ENCODE results near the gene DIS3L2.

The DIS3L2 gene

DNA sequence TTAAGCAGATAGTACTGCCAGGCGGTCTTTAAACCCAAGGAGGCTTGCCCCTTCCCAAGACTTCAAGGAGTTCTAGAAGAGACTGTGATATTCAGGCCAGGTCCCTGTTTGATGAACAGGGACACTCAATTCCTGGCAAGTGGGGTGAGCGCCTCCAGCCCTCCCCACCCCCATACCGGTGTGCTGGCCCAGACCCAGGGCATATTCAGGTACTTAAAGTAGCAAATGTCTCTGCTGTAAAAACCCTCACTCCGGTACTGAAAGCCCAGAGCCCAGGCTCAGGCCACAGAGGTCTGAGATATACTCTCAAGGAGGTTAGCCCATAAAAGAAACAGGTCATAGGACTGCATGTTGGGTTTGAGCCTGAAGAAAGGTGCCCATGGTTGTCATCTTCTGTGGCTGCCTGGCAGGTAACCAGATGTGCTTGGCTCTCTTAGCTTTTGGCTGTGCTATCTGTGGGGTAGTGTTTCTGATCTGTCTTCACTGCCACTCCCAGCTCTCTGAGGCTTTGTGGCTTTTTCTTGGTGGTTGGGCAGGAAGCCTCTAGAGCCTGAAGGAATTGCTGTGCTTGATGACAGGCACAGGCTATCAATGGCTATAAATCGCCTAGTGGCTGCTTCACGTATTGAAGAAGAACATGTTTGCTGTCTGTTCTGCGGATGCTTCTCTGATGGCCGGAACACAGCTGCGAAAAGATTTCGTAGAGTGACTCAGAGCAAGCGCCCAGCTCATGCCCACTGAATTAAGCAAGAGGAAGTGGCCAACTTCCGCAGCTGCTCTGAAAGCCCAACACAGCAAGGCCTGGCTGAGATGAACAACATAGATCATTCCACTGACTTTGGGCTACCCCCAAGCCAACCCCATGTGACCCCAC lies 353.8 kb downstream of the DIS3L2 start:
- in situ Hi-C loops (cut with MboI; ENCODE audit: low sequenced_read_pairs), result no loop called here

DNA sequence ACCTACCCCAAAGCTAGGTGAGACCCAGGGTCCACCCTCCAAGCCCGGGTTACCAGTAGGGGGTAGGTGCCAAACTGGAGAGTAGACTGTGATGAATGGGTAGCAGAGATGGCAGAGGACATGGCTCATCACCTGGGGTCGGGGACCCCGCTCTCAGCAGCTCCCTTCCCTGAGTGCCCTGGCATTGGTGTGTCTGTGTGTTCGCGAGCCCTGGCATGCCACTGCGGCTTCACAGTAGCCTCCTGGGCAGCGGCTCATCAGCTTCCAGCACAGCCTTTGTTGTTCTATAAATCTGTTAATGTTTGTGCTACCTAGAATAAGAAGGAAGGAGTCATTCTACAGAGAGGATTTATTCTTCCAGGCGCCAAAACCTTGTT lies 354.4 kb downstream of the DIS3L2 start:
- in situ Hi-C loops (cut with MboI; ENCODE audit: low sequenced_read_pairs), result no loop called here

DNA sequence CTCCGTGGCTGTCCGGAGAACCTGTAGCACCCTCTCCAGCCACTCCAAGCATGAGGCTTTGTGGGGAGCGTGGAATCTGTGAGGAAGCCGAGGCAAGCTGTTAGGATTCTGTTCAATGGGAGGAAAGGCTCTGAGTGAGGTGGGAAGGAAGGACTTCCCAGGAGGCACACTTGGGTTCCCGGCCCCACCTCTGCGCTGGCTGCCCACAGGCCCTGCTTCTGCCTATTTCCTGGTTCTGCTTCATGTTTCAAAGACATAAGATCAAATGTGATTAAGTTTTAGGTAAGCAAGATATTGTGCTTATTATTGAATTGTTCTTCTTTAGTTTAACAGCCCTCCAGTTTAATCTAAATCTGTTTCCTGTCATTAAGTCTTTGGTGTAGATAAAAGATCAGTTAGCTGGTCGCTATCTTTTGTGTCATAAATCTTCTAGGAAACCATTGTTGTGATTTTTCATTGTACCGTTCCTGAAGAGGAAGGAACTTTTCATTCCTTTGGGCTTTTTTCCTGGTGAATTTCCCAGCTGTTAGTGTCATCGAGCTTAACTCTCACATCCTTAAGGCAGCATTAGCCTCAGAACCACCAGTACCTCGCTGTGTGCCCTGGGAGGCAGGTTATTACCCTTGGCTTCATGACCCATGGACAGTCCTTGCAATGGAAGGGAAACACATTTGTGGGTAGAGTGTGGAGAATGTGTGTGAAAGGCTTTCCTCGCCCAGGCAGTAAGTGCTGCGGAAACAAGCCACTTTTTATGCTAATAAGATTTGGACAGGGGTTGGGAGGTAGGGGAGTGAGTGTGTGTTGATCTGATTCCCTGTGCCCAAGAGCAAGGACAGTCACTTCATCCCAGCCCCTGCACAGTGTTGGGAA lies 355.2 kb downstream of the DIS3L2 start:
- in situ Hi-C loops (cut with MboI; ENCODE audit: low sequenced_read_pairs), result no loop called here

DNA sequence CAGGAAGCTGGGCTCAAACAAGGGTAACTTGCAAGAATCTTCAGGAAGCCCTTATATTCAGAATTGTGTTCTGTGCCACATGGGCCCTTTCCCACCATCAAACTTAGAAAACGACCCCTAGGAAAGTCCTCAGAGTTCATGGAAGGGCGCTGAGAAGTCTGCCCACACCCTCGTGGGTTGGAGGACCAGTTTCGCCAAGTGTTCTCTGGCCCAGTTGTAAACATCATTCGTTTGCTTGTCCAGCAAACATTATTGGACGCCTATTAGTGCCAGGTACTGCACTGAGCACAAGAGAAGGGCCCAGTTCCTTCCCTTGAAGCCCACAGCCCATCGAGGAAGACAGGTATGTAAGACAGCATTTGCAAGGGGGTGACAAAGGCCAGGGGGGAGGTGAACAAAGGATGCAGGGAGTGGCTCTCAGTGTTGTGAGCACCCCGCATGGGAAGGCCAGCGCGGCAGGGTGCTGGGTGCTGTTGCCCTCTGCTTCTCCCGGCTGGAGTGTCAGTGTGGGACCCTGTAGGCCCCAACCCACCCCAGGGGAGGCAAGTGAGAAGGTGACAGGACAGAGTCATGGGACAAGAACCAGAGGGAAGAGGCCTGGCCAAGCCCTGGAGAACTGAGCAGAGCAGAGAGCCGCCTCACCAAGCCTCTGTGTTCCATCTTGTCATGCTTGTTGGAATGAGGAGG lies 356.8 kb downstream of the DIS3L2 start:
- in situ Hi-C loops (cut with MboI; ENCODE audit: low sequenced_read_pairs), result no loop called here

DNA sequence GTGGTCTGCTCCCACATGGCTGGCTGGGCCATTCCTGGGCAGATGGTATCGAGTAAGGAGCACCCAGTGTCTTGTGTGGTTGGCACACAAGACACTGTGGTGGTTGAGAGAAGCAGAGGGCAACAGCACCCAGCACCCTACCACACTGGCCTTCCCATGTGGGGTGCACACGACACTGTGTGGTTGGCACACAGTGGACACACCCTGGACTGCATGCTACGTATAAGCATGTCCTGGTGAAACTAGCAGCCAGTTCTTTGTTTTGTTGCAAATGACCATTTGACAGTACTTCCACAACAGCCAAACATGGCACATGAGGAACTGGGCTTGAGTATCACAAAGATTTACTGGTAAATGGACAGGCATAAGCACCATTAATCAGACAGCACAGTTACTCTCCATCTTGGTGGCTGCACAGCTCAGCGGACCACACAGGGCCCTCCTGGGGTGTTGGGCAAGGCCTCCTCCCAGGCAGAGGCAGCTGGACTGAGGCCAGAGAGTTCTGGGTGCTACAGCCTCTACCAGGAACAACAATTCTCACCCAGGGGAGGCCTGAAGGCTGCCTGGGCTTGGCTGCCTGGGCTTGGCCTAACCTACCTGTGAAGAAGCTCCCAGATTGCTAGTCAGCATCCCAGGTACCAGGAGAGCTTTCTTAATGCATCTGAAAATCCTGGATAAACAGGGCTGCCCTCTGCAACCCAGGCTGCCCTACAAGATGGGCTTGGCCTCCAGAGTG lies 357.7 kb downstream of the DIS3L2 start:
- in situ Hi-C loops (cut with MboI; ENCODE audit: low sequenced_read_pairs), result no loop called here

DNA sequence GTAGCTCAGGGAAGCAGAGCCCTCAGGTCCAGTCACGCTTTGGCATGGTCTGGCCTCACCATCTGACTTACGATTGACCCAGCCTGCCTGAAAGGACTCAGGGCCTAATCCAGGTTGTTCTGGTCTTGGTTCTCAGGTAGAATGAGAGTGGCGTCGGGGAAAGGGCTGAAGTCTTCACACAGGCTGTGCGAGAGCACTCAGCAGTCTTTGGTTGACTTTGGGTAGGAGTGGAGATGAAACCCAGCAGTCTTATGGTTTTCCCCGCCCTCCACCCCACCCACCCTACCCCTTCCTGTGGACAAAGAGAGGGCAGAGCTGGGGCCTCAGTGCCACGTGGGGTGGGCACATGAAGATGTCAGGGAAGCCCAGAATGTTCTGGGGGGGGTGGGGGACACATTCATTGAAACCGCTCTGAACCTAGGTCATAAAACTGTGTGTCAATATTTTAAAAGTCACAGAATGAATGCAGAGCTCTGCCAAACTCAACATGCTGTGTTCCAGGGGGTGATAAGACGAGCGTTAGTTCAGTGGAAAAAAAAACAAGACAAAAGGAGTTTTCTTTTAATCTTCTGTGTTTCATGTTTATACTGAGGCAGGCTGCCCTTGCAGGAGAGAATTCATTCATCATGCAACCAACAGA lies 358.4 kb downstream of the DIS3L2 start:
- in situ Hi-C loops (cut with MboI; ENCODE audit: low sequenced_read_pairs), result loop anchor here (10.0 kb wide), 1 partner anchor 415 kb away; no protein-coding TSS in a partner anchor

DNA sequence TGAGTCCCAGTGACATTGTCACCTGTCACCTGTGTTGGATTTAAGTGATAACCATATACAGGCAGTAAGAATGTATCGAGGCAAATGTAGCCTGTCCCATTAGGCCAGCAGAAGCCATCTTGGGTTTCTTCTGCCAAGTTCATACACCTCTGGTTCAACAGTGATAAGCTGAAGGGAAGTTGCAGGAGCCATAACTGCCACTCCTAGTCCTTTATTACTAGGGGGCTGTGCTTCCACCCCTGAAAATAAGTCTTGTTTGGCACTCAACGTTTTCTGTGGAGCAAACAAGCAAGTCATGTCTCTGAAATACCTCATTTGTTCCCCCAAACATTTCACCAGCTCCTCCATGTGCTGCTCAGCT lies 358.9 kb downstream of the DIS3L2 start:
- in situ Hi-C loops (cut with MboI; ENCODE audit: low sequenced_read_pairs), result loop anchor here (10.0 kb wide), 1 partner anchor 416 kb away; no protein-coding TSS in a partner anchor

DNA sequence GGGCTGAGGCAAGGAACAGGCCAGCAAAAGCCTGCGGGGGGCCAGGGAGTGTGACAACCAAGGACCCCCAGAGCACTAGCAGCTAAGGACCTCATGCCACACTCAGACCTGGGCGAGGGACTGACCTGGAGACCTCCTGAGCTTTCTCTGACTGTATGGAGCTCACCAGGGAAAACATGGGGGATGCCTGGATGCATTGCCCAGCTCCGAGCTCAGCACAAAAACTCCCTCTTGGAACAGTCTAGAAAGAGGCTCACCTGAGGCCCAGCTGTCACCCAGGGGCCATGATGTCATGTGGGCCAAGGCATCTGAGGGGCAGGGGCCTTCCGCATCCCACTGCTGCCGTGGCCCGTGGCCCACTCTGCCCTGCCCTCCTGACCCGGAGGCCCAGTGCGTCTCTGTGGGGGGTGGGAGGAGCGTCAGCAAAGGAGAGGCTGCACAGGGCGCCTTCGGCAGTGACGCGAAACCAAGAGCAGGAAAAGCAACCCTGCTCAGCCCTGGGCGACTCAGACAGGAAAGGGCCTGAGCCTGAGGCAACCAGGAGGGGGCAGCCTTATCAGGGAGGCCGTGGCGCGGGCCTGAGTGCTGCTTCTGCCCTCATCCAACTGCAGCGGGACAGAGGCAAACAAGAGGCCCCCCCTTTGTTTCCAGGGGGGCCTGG lies 359.8 kb downstream of the DIS3L2 start:
- in situ Hi-C loops (cut with MboI; ENCODE audit: low sequenced_read_pairs), result loop anchor here (10.0 kb wide), 1 partner anchor 416 kb away; no protein-coding TSS in a partner anchor

DNA sequence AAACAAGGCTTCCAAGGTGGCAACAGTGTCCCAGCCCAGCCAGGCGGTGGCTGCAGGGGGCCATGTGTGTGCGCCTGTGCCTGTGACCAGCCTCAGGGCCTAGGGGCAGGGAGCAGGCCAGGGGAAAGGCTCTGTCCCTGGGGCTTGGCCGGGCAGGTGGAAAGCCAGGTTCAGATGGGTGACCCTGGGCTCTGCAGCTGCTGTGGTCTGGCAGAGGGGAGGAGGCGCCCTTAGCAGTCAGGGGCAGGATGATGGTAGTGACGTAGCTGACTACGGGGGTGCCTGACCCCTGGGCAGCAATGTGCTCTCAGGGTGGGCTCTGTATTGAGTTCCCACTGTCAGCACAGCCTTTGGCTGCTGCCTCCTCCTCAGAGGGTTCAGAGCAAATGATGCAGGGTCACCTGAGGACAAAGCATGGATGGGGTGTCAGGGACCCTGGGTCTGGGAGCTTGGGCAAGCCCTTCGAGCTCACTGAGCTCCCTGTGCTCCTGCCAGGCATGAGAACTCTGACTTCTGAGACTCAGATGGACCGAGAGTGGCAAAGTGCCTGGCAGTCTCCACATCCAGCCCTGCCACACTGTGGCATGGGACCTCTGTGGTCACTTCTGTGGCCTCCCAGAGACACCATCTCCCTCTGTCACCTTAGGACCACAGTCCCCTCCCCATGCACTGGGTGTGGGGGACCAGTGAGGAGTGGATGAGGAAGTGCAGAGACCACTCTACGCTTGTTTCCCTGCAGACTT lies 360.5 kb downstream of the DIS3L2 start:
- in situ Hi-C loops (cut with MboI; ENCODE audit: low sequenced_read_pairs), result loop anchor here (10.0 kb wide), 1 partner anchor 417 kb away; no protein-coding TSS in a partner anchor

DNA sequence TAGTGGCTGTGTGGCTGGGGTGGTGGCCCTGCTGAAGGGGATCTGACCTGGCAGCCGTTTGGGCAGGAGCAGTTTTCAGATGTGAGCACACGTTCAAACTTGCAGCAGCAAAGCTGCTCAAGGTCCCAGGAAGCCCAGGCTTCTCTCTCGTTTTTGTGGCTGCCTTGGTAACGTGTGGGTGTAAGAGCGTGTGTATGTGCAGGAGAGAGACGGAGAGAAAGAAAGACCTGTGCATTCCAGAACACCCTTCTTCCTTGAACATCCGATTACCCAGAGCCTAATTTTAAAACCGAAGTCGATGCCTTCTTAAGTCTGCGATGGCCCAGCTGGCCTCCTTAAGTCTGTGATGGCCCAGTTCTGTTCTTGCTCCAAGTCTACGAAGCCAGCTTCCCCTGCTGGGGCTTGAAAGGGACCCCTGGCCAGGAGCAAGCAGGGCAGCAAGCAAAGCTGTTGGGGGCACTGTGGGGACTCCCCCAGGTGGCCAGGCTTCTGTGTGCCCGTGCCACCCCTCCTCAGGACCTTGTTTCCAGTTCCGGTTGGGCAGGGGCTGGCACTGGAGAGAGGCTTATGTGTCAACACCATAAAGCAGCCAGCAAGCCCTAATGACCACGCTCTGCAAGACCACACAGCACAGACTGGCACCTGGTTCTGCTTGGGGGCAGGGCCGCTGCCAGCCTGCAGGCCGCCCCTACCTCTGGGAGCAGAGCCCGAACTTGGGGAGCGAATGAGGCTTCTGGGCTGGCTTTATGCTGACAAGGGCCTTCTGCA lies 361.2 kb downstream of the DIS3L2 start:
- in situ Hi-C loops (cut with MboI; ENCODE audit: low sequenced_read_pairs), result loop anchor here (10.0 kb wide), 1 partner anchor 418 kb away; no protein-coding TSS in a partner anchor

DNA sequence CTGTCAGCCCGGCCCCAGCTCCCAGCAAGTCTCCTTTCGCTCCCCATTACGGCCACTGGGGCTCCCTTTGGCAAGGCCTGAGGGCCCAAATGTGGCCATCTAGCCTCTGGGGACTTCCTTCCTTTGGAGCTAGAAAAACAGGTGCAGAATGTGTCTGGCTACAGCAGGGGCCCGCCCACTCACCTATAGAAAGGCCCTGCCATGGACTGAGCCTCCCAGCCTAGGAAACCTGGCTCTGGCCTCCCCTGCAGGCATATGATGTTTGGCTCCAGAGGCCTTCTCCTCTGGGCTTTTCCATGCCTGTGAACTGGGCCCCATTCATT lies 361.8 kb downstream of the DIS3L2 start:
- in situ Hi-C loops (cut with MboI; ENCODE audit: low sequenced_read_pairs), result loop anchor here (10.0 kb wide), 1 partner anchor 418 kb away; no protein-coding TSS in a partner anchor

DNA sequence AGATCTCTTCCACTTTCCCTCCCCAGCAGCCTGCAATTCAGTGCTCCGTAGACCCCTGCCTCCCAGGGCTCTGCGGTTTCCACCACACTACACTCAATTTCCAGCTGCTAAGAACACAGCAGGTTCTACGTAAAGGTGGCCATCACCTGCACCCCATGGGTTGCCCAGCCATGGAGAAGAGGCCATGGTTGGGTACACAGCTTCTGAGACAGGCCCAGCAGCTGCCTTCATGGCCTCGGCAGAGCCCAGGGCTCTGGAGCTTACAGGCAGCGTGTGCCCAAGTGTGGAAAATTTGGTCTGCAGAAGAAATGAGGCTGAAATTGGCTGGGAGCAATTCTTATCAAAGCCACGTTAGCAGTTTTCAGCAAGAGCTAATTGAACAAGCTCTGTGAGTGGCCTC lies 362.5 kb downstream of the DIS3L2 start:
- in situ Hi-C loops (cut with MboI; ENCODE audit: low sequenced_read_pairs), result loop anchor here (10.0 kb wide), 1 partner anchor 419 kb away; no protein-coding TSS in a partner anchor

DNA sequence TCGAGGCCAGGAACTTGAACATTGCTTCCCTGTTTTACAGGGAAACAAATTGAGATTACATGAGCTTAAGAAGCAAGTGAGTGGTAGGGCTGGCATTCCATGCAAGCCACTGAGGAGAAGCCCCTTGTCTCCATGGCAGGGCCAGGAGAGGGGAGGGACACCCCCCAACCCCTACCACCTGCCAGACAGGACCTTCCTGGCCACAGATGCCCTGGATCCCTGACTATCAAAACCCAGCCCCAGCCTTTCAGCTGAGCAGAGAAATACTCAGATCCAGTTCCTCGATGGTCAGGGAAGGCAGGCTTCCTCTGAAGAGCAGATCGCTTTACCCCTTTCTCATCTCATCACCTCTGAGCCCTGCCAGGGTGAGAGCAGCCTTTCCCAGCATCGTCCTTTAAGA lies 363.3 kb downstream of the DIS3L2 start:
- in situ Hi-C loops (cut with MboI; ENCODE audit: low sequenced_read_pairs), result loop anchor here (10.0 kb wide), 1 partner anchor 420 kb away; no protein-coding TSS in a partner anchor

DNA sequence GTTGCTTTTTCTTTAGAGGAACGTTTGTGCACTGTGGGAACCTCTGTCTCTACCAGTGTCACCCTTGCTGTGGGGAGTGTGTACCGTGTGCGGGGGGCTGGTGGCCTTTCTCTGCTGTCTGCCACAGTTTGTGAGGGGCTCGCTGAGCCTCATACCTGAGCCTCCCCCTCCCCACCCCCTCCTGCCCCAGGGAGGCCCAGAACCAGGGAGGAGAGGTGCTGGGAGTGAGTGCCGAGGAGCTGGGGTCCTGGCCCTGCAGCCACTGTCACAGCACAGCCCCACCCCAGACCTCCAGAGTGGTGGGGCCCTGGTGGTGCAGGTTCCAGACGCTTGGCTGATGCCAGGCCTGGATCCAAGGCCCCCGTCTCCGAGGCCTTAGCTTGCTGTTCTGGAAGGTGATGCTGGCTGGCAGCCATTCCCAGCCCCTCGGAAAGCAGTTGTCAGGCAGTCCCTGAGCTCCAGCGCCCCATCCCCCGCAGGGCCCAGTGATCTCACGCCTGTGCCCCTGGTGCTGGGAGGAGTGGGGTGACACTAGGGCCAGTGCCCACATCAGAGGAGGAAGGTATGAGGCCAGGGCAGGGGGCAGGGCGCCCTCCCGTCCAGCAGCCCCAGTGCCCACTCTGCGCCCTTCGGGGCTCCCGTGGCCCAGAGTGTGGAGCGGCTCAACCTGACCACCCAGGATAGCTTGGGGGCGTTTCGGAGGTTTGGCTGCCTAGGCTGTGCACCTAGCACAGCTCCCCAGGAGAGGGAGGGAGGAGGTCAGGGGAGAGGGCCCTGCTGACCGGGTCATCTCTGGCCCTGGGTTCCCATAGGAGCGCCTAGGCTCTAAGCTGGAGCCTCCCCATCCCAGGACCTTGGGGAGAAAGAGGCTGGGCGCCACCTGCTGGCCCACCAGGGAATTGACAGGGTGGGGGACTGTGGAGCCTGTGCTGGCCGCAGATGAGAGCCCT lies 364.1 kb downstream of the DIS3L2 start:
- in situ Hi-C loops (cut with MboI; ENCODE audit: low sequenced_read_pairs), result loop anchor here (10.0 kb wide), 1 partner anchor 421 kb away; no protein-coding TSS in a partner anchor

DNA sequence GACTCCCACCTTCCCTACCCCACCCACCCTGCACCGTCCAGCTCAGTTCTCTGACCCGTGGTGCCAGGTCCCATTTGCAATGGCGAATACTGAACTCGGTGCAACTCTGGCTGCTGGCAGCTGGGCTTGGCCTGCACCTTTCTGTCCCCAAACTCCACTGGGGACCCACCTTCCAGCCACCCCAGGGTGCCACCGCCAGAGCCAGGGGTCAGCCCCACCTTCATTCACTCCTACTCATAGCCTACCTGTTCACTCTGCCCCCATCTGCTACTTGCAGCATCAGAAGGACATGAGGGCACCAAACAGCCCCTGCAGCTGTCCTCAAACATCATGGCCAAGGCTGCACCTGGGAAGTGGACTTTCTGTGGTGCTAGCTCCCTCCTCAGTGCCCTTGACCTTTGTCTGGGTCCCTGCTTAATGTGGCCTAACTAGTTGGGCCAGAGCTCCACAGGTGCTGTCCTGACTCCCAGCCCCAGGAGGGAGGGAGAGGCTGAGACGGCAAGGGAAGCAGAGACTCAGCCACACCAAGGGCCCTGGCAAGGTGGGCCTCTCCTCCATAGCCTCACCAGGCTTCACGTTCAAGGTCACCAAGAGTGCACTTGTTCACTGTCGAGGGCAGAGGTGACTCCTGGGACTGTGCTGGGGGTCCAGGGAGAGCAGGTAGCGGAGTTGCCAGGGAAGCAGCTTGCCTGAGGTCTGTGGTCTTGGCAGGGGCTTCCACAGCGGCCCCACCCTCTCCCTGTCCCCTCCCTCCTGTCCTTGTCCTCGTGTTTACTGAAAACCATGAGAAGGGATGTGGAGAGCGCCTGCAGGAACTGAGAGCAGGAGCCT lies 365.0 kb downstream of the DIS3L2 start:
- in situ Hi-C loops (cut with MboI; ENCODE audit: low sequenced_read_pairs), result loop anchor here (10.0 kb wide), 1 partner anchor 422 kb away; no protein-coding TSS in a partner anchor

Measured in HL-60/S4 treated with retinoic acid at 250 ng/mL for 4 days and 3 days (cell line).